Measurements from ENCODE around the gene KCTD11. TPM values are rescaled to one million over a fixed set of nuclear protein-coding genes. Genes with fewer than 3 reads are reported as not detected.
"Not testable (repeated sequence)": the region's sequence is repeated elsewhere in the genome, so short reads cannot be mapped to it uniquely, and the experiment has no call there.

Gene KCTD11
- total RNA-seq, 1 experiment from 2014 or later, result 5.1 TPM

DNA sequence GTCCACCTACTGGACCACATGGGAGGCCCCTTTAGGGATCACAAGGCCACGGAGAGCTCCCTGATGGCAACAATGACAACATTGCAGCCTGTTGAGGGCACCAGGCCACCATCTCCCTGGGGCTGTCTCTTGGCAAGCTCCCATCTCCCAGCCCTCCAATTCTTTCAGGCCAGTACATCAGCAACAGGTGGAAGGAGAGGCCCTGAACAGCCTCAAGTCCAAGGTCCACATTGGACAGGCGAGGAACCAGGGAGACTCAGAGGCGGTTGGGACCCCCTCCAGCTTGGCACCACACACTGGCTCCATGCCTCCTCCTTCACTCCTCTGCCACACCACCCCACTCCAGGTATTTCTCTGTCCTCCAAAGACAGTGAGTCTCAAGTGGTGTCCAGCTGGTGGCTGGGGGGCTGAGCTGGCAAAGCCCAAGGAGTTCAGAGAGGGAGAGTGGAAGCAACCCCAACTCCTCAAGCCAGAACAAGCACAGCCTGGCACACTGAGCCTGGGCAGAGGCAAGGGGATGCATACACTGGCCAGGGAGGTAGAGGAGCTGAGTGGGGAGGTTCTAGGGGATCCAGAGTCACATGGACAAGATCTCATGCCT is 16.9 kb upstream of the KCTD11 start:
- Histone ChIP-seq H3K4me3 (ENCODE audit: low read depth, low read length) (no peak overlapping the region), H3K36me3 (ENCODE audit: control insufficient read depth, insufficient read depth, low read length) (no peaks in the 10 kb centered on the region), H3K4me1 (0 out of 2 replicates have a peak, but pooled peaks cover 4% of the 10 kb centered on the region), H3K27me3 (replicated peaks; ENCODE audit: control insufficient read depth, insufficient read depth, low read length) (no peaks in the 10 kb centered on the region), H3K9me3 (no peaks in the 10 kb centered on the region)
- H3K27me3 Mint-ChIP-seq (ENCODE audit: insufficient read depth, unreplicated experiment), result no peaks in the 10 kb centered on the region
- no TSS peak for BruUV-seq (replicated peaks)
- intact Hi-C loops (cut with micrococcal nuclease; ENCODE audit: unreplicated experiment), result no loop called here
- no peak for DNase-seq
- H3K27ac Mint-ChIP-seq (ENCODE audit: unreplicated experiment), result no peak overlapping the region
- H3K36me3 Mint-ChIP-seq (ENCODE audit: insufficient read depth, unreplicated experiment), result peaks cover 2% of the 10 kb centered on the region
- CTCF ChIA-PET, result interaction anchor here (0.7 kb wide), 1 partner anchor 21 kb away, joined by 3 read pairs; no protein-coding TSS in a partner anchor
- H3K4me3 Mint-ChIP-seq (ENCODE audit: unreplicated experiment), result no peak overlapping the region
- TF ChIP-seq, protein P1, sequence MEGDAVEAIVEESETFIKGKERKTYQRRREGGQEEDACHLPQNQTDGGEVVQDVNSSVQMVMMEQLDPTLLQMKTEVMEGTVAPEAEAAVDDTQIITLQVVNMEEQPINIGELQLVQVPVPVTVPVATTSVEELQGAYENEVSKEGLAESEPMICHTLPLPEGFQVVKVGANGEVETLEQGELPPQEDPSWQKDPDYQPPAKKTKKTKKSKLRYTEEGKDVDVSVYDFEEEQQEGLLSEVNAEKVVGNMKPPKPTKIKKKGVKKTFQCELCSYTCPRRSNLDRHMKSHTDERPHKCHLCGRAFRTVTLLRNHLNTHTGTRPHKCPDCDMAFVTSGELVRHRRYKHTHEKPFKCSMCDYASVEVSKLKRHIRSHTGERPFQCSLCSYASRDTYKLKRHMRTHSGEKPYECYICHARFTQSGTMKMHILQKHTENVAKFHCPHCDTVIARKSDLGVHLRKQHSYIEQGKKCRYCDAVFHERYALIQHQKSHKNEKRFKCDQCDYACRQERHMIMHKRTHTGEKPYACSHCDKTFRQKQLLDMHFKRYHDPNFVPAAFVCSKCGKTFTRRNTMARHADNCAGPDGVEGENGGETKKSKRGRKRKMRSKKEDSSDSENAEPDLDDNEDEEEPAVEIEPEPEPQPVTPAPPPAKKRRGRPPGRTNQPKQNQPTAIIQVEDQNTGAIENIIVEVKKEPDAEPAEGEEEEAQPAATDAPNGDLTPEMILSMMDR (IDR thresholded peaks at IDR 0.05; ENCODE audit: insufficient read depth in 1 of 2, low read depth in 1 of 2, low read length in 1 of 2, severe bottlenecking in 1 of 2, unreplicated experiment in 1 of 2), result no peak
- H3K9me3 Mint-ChIP-seq (ENCODE audit: unreplicated experiment), result no peaks in the 10 kb centered on the region
- POLR2A ChIA-PET, result no interaction called here
- no peaks in the 10 kb centered on the region for H3K4me1 Mint-ChIP-seq (ENCODE audit: low read depth, unreplicated experiment)

DNA sequence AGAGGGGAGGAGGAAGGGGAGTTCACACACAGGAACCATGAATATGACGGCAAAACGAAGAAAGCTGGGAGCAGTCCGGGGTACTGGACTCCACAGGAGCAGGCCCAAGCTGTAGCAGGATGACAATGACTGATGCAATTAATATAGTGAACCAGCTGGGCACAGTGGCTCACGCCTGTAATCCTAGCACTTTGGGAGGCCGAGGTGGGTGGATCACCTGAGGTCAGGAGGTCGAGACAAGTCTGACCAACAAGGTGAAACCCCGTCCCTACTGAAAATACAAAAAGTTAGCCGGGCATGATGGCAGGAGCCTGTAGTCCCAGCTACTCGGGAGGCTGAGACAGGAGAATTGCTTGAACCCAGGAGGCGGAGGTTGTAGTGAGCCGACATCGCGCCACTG is 16.2 kb upstream of the KCTD11 start:
- intact Hi-C loops (cut with micrococcal nuclease; ENCODE audit: unreplicated experiment); H3K27ac Mint-ChIP-seq (ENCODE audit: unreplicated experiment); CTCF ChIA-PET: not testable (repeated sequence)

DNA sequence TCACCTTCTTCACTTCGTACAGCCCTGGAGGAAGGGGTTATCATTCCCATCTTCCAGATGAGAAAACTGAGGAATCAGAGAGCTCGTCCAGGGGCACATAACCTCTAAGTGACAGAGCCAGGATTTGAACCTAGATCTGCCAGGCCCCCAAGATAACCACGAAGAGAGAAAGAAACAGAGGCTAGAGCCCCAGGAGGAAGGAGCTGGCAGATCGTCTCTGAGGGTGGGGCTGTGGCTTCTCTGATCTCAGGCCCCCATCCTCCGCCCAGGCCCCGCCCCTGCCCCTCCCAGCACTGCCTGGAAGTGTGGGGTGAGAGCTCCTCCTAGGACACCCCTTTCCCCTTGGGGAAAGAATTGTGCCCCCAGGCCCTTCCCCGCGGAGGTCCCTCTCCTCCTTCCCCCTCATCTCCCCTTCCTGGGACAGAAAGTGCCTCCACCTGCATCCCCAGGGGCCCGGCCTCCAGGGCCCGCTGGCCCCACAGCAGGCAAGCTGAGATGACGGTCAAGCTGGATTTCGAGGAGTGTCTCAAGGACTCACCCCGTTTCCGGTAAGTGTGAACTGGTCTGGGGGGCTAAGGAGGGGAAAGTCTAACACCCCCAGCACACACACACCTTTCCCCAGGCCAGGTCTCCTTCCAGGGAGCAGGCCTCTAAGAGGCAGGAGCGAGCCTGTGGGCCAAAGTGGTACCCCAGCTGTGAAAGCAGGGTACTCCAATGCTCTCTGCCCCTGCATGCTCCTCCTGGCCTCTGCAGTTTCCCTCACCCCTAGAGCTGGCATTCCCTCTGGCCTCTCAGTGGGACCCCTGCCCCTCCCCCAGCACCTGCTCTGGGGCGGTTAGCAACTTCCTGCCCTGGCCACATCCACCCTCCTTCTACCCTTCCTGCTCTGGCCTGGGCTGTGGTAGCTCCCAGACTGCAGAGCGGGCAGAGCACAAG is 15.5 kb upstream of the KCTD11 start, which contains the start of gene ACAP1:
TSS of gene ACAP1 (plus strand) at position 290 of the 936 bp plus-strand sequence. CDS start at position 496, 206 bp downstream.
- no peak within 1 kb of the TSS for H3K27ac Mint-ChIP-seq (ENCODE audit: unreplicated experiment)
- BruUV-seq (replicated peaks), result no TSS peak
- no peaks in the 10 kb centered on the region for H3K9me3 ChIP-seq
- H3K36me3 ChIP-seq (ENCODE audit: control insufficient read depth, insufficient read depth, low read length), result no peaks in the 10 kb centered on the region
- H3K4me3 Mint-ChIP-seq (ENCODE audit: unreplicated experiment), result no peak within 1 kb of the TSS
- CTCF ChIA-PET, result no interaction called here
- no peak for DNase-seq
- no peaks in the 10 kb centered on the region for H3K4me1 ChIP-seq
- POLR2A ChIA-PET, result no interaction called here
- H3K27me3 Mint-ChIP-seq (ENCODE audit: insufficient read depth, unreplicated experiment), result peaks cover 2% of the 10 kb centered on the region
- no peaks in the 10 kb centered on the region for H3K27me3 ChIP-seq (replicated peaks; ENCODE audit: control insufficient read depth, insufficient read depth, low read length)
- peaks cover 4% of the 10 kb centered on the region for H3K36me3 Mint-ChIP-seq (ENCODE audit: insufficient read depth, unreplicated experiment)
- H3K4me1 Mint-ChIP-seq (ENCODE audit: low read depth, unreplicated experiment), result no peaks in the 10 kb centered on the region
- intact Hi-C loops (cut with micrococcal nuclease; ENCODE audit: unreplicated experiment), result no loop called here
- no peak within 1 kb of the TSS for H3K4me3 ChIP-seq (ENCODE audit: low read depth, low read length)
- no peaks in the 10 kb centered on the region for H3K9me3 Mint-ChIP-seq (ENCODE audit: unreplicated experiment)
- TF ChIP-seq, protein P1 (IDR thresholded peaks at IDR 0.05; ENCODE audit: insufficient read depth in 1 of 2, low read depth in 1 of 2, low read length in 1 of 2, severe bottlenecking in 1 of 2, unreplicated experiment in 1 of 2), result no peak

More for the DNA sequence above, 16.2 kb upstream of the KCTD11 start:
- H3K36me3 ChIP-seq (ENCODE audit: control insufficient read depth, insufficient read depth, low read length); H3K27me3 ChIP-seq (replicated peaks; ENCODE audit: control insufficient read depth, insufficient read depth, low read length); H3K9me3 ChIP-seq; H3K9me3 Mint-ChIP-seq (ENCODE audit: unreplicated experiment); H3K4me3 ChIP-seq (ENCODE audit: low read depth, low read length); H3K4me3 Mint-ChIP-seq (ENCODE audit: unreplicated experiment); H3K36me3 Mint-ChIP-seq (ENCODE audit: insufficient read depth, unreplicated experiment); DNase-seq; H3K4me1 Mint-ChIP-seq (ENCODE audit: low read depth, unreplicated experiment); H3K4me1 ChIP-seq; H3K27me3 Mint-ChIP-seq (ENCODE audit: insufficient read depth, unreplicated experiment); POLR2A ChIA-PET; BruUV-seq (replicated peaks): not testable (repeated sequence)

DNA sequence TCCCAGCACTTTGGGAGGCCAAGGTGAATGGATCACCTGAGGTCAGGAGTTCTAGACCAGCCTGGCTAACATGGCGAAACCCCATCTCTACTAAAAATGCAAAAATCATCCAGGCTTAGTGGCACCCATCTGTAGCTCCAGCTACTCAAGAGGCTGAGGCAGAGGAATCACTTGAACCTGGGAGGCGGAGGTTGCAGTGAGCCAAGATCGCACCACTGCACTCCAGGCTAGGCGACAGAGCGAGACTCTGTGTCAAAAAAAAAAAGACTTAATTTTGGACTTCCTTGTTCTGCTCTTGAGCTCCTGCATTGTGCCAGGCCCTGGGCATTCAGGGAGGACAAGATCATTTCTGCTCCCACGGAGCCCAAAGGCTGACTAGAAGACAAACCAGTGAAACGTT is 14.4 kb upstream of the KCTD11 start:
- H3K4me1 Mint-ChIP-seq (ENCODE audit: low read depth, unreplicated experiment); BruUV-seq (replicated peaks); intact Hi-C loops (cut with micrococcal nuclease; ENCODE audit: unreplicated experiment); DNase-seq; H3K9me3 Mint-ChIP-seq (ENCODE audit: unreplicated experiment); H3K4me3 ChIP-seq (ENCODE audit: low read depth, low read length); CTCF ChIA-PET; H3K36me3 ChIP-seq (ENCODE audit: control insufficient read depth, insufficient read depth, low read length); H3K9me3 ChIP-seq; H3K27me3 Mint-ChIP-seq (ENCODE audit: insufficient read depth, unreplicated experiment); H3K4me3 Mint-ChIP-seq (ENCODE audit: unreplicated experiment); POLR2A ChIA-PET; H3K27me3 ChIP-seq (replicated peaks; ENCODE audit: control insufficient read depth, insufficient read depth, low read length); H3K4me1 ChIP-seq; H3K27ac Mint-ChIP-seq (ENCODE audit: unreplicated experiment): not testable (repeated sequence)
- peaks cover 11% of the 10 kb centered on the region for H3K36me3 Mint-ChIP-seq (ENCODE audit: insufficient read depth, unreplicated experiment)

Data from Caco-2 (cell line).